Measurements from ENCODE around the gene NFYA.

DNA sequence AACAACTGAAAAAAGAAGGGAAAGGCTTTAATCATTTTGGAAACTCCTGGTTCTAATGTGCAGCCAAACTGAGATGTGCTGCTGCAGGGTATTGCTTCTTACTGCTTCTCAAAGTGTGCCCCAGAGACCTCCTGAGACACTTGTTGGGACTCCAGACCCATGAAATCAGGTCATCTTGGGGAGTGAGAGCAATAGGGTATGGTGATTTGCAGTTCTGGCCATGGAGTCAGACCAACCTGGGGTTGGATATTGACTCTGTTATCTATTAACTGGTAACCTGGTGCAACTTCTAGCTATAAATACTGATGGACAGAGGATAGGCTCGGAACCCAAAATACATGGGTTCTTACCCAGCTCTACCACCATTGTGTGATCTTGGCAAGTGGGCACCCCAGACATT is 26.7 kb upstream of the NFYA start:
- TF ChIP-seq JUN (IDR thresholded peaks at IDR 0.05) (no peak), HOXB5 (CRISPR knock-in tag; IDR thresholded peaks at IDR 0.05) (no peak), POLR2A (IDR thresholded peaks at IDR 0.05; ENCODE audit: low read length) (no peak), RAD21 (conservative IDR thresholded peaks at IDR 0.05 in 1 of 2, IDR thresholded peaks at IDR 0.05 in 1 of 2) (no peak), MYC (IDR thresholded peaks at IDR 0.05; ENCODE audit: borderline replicate concordance, low read length) (no peak), KDM1A (IDR thresholded peaks at IDR 0.05; ENCODE audit: low read depth) (no peak), KDM5A (IDR thresholded peaks at IDR 0.05) (no peak)
- TF ChIP-seq, protein P1, sequence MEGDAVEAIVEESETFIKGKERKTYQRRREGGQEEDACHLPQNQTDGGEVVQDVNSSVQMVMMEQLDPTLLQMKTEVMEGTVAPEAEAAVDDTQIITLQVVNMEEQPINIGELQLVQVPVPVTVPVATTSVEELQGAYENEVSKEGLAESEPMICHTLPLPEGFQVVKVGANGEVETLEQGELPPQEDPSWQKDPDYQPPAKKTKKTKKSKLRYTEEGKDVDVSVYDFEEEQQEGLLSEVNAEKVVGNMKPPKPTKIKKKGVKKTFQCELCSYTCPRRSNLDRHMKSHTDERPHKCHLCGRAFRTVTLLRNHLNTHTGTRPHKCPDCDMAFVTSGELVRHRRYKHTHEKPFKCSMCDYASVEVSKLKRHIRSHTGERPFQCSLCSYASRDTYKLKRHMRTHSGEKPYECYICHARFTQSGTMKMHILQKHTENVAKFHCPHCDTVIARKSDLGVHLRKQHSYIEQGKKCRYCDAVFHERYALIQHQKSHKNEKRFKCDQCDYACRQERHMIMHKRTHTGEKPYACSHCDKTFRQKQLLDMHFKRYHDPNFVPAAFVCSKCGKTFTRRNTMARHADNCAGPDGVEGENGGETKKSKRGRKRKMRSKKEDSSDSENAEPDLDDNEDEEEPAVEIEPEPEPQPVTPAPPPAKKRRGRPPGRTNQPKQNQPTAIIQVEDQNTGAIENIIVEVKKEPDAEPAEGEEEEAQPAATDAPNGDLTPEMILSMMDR (IDR thresholded peaks at IDR 0.05): no peak
- TF ChIP-seq, protein P2, sequence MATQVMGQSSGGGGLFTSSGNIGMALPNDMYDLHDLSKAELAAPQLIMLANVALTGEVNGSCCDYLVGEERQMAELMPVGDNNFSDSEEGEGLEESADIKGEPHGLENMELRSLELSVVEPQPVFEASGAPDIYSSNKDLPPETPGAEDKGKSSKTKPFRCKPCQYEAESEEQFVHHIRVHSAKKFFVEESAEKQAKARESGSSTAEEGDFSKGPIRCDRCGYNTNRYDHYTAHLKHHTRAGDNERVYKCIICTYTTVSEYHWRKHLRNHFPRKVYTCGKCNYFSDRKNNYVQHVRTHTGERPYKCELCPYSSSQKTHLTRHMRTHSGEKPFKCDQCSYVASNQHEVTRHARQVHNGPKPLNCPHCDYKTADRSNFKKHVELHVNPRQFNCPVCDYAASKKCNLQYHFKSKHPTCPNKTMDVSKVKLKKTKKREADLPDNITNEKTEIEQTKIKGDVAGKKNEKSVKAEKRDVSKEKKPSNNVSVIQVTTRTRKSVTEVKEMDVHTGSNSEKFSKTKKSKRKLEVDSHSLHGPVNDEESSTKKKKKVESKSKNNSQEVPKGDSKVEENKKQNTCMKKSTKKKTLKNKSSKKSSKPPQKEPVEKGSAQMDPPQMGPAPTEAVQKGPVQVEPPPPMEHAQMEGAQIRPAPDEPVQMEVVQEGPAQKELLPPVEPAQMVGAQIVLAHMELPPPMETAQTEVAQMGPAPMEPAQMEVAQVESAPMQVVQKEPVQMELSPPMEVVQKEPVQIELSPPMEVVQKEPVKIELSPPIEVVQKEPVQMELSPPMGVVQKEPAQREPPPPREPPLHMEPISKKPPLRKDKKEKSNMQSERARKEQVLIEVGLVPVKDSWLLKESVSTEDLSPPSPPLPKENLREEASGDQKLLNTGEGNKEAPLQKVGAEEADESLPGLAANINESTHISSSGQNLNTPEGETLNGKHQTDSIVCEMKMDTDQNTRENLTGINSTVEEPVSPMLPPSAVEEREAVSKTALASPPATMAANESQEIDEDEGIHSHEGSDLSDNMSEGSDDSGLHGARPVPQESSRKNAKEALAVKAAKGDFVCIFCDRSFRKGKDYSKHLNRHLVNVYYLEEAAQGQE (IDR thresholded peaks at IDR 0.05): no peak

Measured in A549 (cell line).